K562 (cell line): ENCODE measurements around the gene HBEGF. TPM values are rescaled to one million over a fixed set of nuclear protein-coding genes. Genes with fewer than 3 reads are reported as not detected.

ENCODE experiments used
- ATAC-seq: fragments of 200-7000 bp; cut with Tn5 transposase; 3 replicates; pipeline ENCODE4 v1.9.1; 2020; ENCODE audit warnings: moderate library complexity
- BruUV-seq: library from RNA; stranded (reverse); fragments of 400-500 nt; replicated peaks from 2 replicates; lab custom pipeline; 2021; lab: Mats Ljungman, UMichigan
- CTCF ChIA-PET: fragments of 300-600 bp; formaldehyde crosslinking; extraction: SDS; loops from one replicate; lab custom pipeline; 2021; ENCODE audit warnings: low intra/inter-chr PET ratio; lab: Yijun Ruan, JAX
- POLR2A ChIA-PET: fragments of 300-600, 350-650 bp; sonication (Branson Sonifier 250); formaldehyde crosslinking; extraction: SDS; loops from one replicate; lab custom pipeline; 2021; ENCODE audit warnings: antibody characterized with exemption, inconsistent platforms; lab: Yijun Ruan, JAX
- DNase-seq, 4 experiments: peaks; one replicate each; pipeline versions ENCODE4 v3.0.0 to v3.0.0-alpha.2; 2011 to 2018; ENCODE audit warnings: low spot score in 3 of 4, mixed read lengths in 3 of 4; ENCODE audit errors: extremely low read depth in 1 of 4
- FAIRE-seq: peaks from 2 replicates; lab custom pipeline; 2011; peaks lifted over from hg19 to GRCh38; lab: Jason Lieb, UNC
- H2AFZ ChIP-seq: 2 replicates; pipeline ENCODE4 v1.6.0; 2011; ENCODE audit warnings: low read depth, low read length, control low read depth, inconsistent platforms
- H3K27ac ChIP-seq: fragments of 200-600 bp; 3 replicates; pipeline ENCODE4 v1.8.0; 2011; ENCODE audit warnings: low read depth, mild to moderate bottlenecking, control low read depth, inconsistent platforms, low read length, moderate library complexity, mixed read lengths; ENCODE audit errors: extremely low read depth
- H3K27me3 ChIP-seq, 2 experiments: fragments of 300-600 bp in 1 of 2; 2 replicates in 1 of 2; 3 replicates in 1 of 2; pipeline versions ENCODE4 v1.6.0 to v1.8.0; 2011; ENCODE audit warnings: inconsistent platforms in 2 of 2, low read length in 2 of 2, mild to moderate bottlenecking in 1 of 2, mixed read lengths in 1 of 2, moderate library complexity in 1 of 2; ENCODE audit not compliant: control insufficient read depth in 2 of 2, insufficient read depth in 2 of 2
- H3K36me3 ChIP-seq: fragments of 300-600 bp; 3 replicates; pipeline ENCODE4 v1.8.0; 2011; ENCODE audit warnings: mild to moderate bottlenecking, low read length, inconsistent platforms; ENCODE audit not compliant: control insufficient read depth, insufficient read depth
- H3K4me1 ChIP-seq, 2 experiments: fragments of 200-600 bp in 1 of 2; replicated peaks in 1 of 2; 2 replicates in 1 of 2; 3 replicates in 1 of 2; pipeline versions ENCODE4 v1.5.1 to v1.8.0; 2011; ENCODE audit warnings: inconsistent platforms in 2 of 2, low read length in 2 of 2, mild to moderate bottlenecking in 1 of 2, mixed read lengths in 1 of 2, moderate library complexity in 1 of 2; ENCODE audit not compliant: control insufficient read depth in 2 of 2, insufficient read depth in 2 of 2
- H3K4me2 ChIP-seq: 2 replicates; pipeline ENCODE4 v1.6.1; 2011; ENCODE audit warnings: low read length, control low read depth, inconsistent platforms, mixed read lengths; ENCODE audit not compliant: insufficient read depth
- H3K4me3 ChIP-seq: fragments of 200-600 bp; sonication (generic), shearing (Covaris generic); 2 replicates; pipeline ENCODE4 v1.5.1; 2016; ENCODE audit warnings: control low read depth, inconsistent platforms
- H3K79me2 ChIP-seq: fragments of 200-600 bp; 3 replicates; pipeline ENCODE4 v1.8.0; 2011; ENCODE audit warnings: low read length, inconsistent platforms; ENCODE audit not compliant: control insufficient read depth, insufficient read depth
- H3K9ac ChIP-seq, 2 experiments: 2 replicates each; pipeline versions ENCODE4 v1.6.0 to v1.6.1; 2011; ENCODE audit warnings: low read depth in 2 of 2, low read length in 2 of 2, control low read depth in 1 of 2, inconsistent platforms in 1 of 2, mild to moderate bottlenecking in 1 of 2, mixed read lengths in 1 of 2; ENCODE audit not compliant: insufficient read depth in 1 of 2
- H3K9me1 ChIP-seq: one replicate; pipeline ENCODE4 v1.6.0; 2011; ENCODE audit warnings: inconsistent platforms, mild to moderate bottlenecking, low read length, moderate library complexity; ENCODE audit not compliant: control insufficient read depth, insufficient read depth
- H3K9me3 ChIP-seq: replicated peaks from 2 replicates; pipeline ENCODE4 v1.5.1; 2011; ENCODE audit warnings: low read depth, low read length, inconsistent platforms; ENCODE audit not compliant: control insufficient read depth, insufficient read depth
- H4K20me1 ChIP-seq: replicated peaks from 2 replicates; pipeline ENCODE4 v1.6.1; 2011; ENCODE audit warnings: low read length, inconsistent platforms, mixed read lengths; ENCODE audit not compliant: control insufficient read depth, insufficient read depth
- CHD4 ChIP-seq: fragments of 200-600 bp; sonication (generic); IDR thresholded peaks from 3 replicates; pipeline ENCODE4 v1.6.1; 2012; ENCODE audit warnings: low read depth, mild to moderate bottlenecking, mixed read lengths, low read length, inconsistent platforms; ENCODE audit not compliant: insufficient read depth, insufficient replicate concordance, poor library complexity, severe bottlenecking
- FOXK1 ChIP-seq: sonication (generic); formaldehyde crosslinking; IDR thresholded peaks from 2 replicates; pipeline ENCODE4 v1.8.0; 2022; ENCODE audit warnings: missing genetic modification reagents, mild to moderate bottlenecking, borderline replicate concordance
- HCFC1 ChIP-seq: IDR thresholded peaks from 2 replicates; pipeline ENCODE4 v1.6.1; 2012; ENCODE audit warnings: low read depth, low read length, improper control_type of control experiment
- MNT ChIP-seq, 2 experiments: fragments of 450-650 bp; conservative IDR thresholded peaks; 2 replicates each; pipeline ENCODE4 v1.6.1; 2017; ENCODE audit warnings: mild to moderate bottlenecking in 2 of 2, moderate library complexity in 2 of 2
- MXD1 ChIP-seq: fragments of 250-450 bp; sonication (Bioruptor Pico); IDR thresholded peaks from 2 replicates; pipeline ENCODE4 v1.8.0; 2021; ENCODE audit warnings: borderline replicate concordance, mild to moderate bottlenecking, moderate library complexity; ENCODE audit not compliant: poor library complexity, severe bottlenecking
- PATZ1 ChIP-seq: fragments of 250-450 bp; sonication (Bioruptor Pico); IDR thresholded peaks from 2 replicates; pipeline ENCODE4 v1.5.0; 2020; ENCODE audit warnings: mild to moderate bottlenecking, borderline replicate concordance
- RAD21 ChIP-seq, 2 experiments: fragments of 250-450 bp in 1 of 2; fragments of 450-650 bp in 1 of 2; sonication (Bioruptor Pico) in 1 of 2; formaldehyde crosslinking in 1 of 2; IDR thresholded peaks in 1 of 2; conservative IDR thresholded peaks in 1 of 2; 2 replicates each; pipeline versions ENCODE4 v1.4.0 to v1.8.0; 2020 to 2022; ENCODE audit warnings: mild to moderate bottlenecking in 2 of 2, moderate library complexity in 1 of 2
- RB1 ChIP-seq: fragments of 450-650 bp; IDR thresholded peaks from 2 replicates; pipeline ENCODE4 v1.6.1; 2017; ENCODE audit warnings: low read depth, mild to moderate bottlenecking
- RBBP5 ChIP-seq: fragments of 200-600 bp; sonication (generic); IDR thresholded peaks from 2 replicates; pipeline ENCODE4 v1.6.1; 2012; ENCODE audit warnings: borderline replicate concordance, mild to moderate bottlenecking, low read length, control low read depth, inconsistent platforms; ENCODE audit not compliant: insufficient read depth, poor library complexity, severe bottlenecking
- SRSF1 ChIP-seq: fragments of 200-400 bp; formaldehyde crosslinking; IDR thresholded peaks from 2 replicates; pipeline ENCODE4 v1.6.1; 2017; ENCODE audit warnings: mild to moderate bottlenecking, low read depth, low read length, moderate library complexity
- SUPT5H ChIP-seq: fragments of 450-650 bp; IDR thresholded peaks from 2 replicates; pipeline ENCODE4 v1.6.1; 2016
- TAF1 ChIP-seq: IDR thresholded peaks from 2 replicates; pipeline ENCODE4 v1.6.1; 2011; ENCODE audit warnings: mild to moderate bottlenecking, low read length, moderate library complexity; ENCODE audit not compliant: insufficient read depth, control insufficient read depth, severe bottlenecking; ENCODE audit errors: extremely low read depth
- TBP ChIP-seq: optimal IDR thresholded peaks from 2 replicates; pipeline ENCODE3; 2011; ENCODE audit warnings: low read depth, low read length, improper control_type of control experiment
- ZKSCAN8 ChIP-seq: fragments of 200-800 bp; sonication (Bioruptor generic); IDR thresholded peaks from 2 replicates; pipeline ENCODE4 v1.6.1; 2016; ENCODE audit warnings: missing genetic modification characterization, missing compliant biosample characterization
- WGBS: fragments of 100-300 bp; shearing (Covaris generic); methylation state at CpG from one replicate; pipeline ENCODE4 v1.1.6; 2016; ENCODE audit warnings: low coverage, mixed read lengths; ENCODE audit not compliant: insufficient coverage; ENCODE audit errors: missing lambda C conversion rate; 5-methylcytosine and 5-hydroxymethylcytosine counted together
- in situ Hi-C: fragments of 300-500 bp; cut with MboI; formaldehyde crosslinking; loops from 4 replicates; pipeline ENCODE4 v1.15.0; 2018; ENCODE audit warnings: inconsistent platforms, mixed read lengths
- intact Hi-C: fragments of 100-400 bp; cut with micrococcal nuclease; formaldehyde crosslinking; loops from 2 replicates; pipeline ENCODE4 v1.14.2; 2022
- polyA plus RNA-seq, 8 experiments: library from polyadenylated mRNA; depleted of rRNA in 4 of 8; stranded (reverse) in 5 of 8; unstranded in 3 of 8; fragments of >200 nt; fragmentation: Nextera tagmentation in 2 of 8; fragmentation: Illumina TruSeq in 1 of 8; extraction: Ambion mirVana in 2 of 8; extraction: Trizol in 1 of 8; gene quantifications; 2 replicates each; pipeline versions ENCODE4 v1.2.1 to v1.2.3, GENCODE V29; 2011 to 2014; ENCODE audit warnings: inconsistent platforms in 1 of 8, missing spikeins in 1 of 8
- total RNA-seq, 7 experiments: library from RNA; depleted of rRNA in 6 of 7; stranded (reverse); fragments of >200 nt in 6 of 7; fragmentation: Illumina TruSeq in 2 of 7; extraction: Trizol in 2 of 7; gene quantifications; 2 replicates each; pipeline versions ENCODE4 v1.2.1 to v1.2.3, GENCODE V29; 2011 to 2021; ENCODE audit warnings: low replicate concordance in 1 of 7

Gene HBEGF
- total and polyA plus RNA-seq, 9 of the 15 experiments (the other 6 are each of a cell fraction or from before 2014, with no cell fraction given) = 0.11 to 1.1 (median 0.60) TPM

- TF ChIP-seq PATZ1 (no peak), TBP (no peak), SUPT5H (no peak), HCFC1 (no peak), RAD21 (CRISPR knock-in tag; conservative IDR thresholded peaks at IDR 0.05 in 1 of 2, IDR thresholded peaks at IDR 0.05 in 1 of 2) (no peak)
Observed at GRCh38 chr5:140322751-140323731, 23.4 kb downstream of the HBEGF start (continued).

GRCh38 chr5:140321796-140322195, 24.6 kb downstream of the HBEGF start:
- FAIRE-seq = no peak
- no peaks in the 10 kb centered on the region for H3K4me1 ChIP-seq
- CTCF ChIA-PET = no interaction called here
- TF ChIP-seq MXD1 (CRISPR knock-in tag) (no peak), RBBP5 (no peak), CHD4 (no peak), FOXK1 (CRISPR knock-in tag) (no peak), ZKSCAN8 (no peak), RB1 (no peak), TAF1 (no peak), MNT (conservative IDR thresholded peaks at IDR 0.05) (no peak), SRSF1 (no peak)

More at GRCh38 chr5:140321796-140322195, 24.6 kb downstream of the HBEGF start:
- intact Hi-C loops = no loop called here
- Histone ChIP-seq H3K4me3 (no peak overlapping the region), H2AFZ (no peak overlapping the region), H3K36me3 (no peaks in the 10 kb centered on the region), H4K20me1 (no peaks in the 10 kb centered on the region), H3K27ac (no peak overlapping the region), H3K79me2 (no peaks in the 10 kb centered on the region), H3K9me3 (no peaks in the 10 kb centered on the region), H3K9ac (no peak overlapping the region), H3K9me1 (no peaks in the 10 kb centered on the region), H3K4me2 (no peak overlapping the region), H3K27me3 (no peaks in the 10 kb centered on the region; a peak in 2 of 5 replicates)
- DNase-seq = no peak
- ATAC-seq = no peak
- in situ Hi-C loops = no loop called here
- 31% methylated on average over 2 of the region's 2 CpGs for WGBS
- POLR2A ChIA-PET = interaction anchor here (0.5 to 2.0 kb wide), 4 partner anchors 11 to 24 kb away, joined by 3 to 9 read pairs (median 3); no protein-coding TSS in a partner anchor
- BruUV-seq = no TSS peak
